NB4 (cell line): ENCODE data around the gene PIGL.

Experiments used
- CTCF ChIP-seq: IDR thresholded peaks from one replicate; pipeline ENCODE4 v1.5.1; 2012; ENCODE audit warnings: low read depth, low read length
- POLR2A ChIP-seq: IDR thresholded peaks from 2 replicates; pipeline ENCODE4 v1.6.1; 2011; ENCODE audit warnings: mild to moderate bottlenecking; ENCODE audit not compliant: insufficient read length; ENCODE audit errors: extremely low read depth

GRCh38 chr17:16281351-16281750, 64.3 kb downstream of the PIGL start:
- TF ChIP-seq CTCF (no peak), POLR2A (no peak)
